NCI-H1092 treated with DMSO at 0.1 percent for 48 hours (cell line): ENCODE measurements around the gene TDO2.

ENCODE experiments used
- DNase-seq: peaks from one replicate; lab custom pipeline; 2025; lab: John Stamatoyannopoulos, UW

The TDO2 gene

GRCh38 chr4:155954118-155954685 is 50.7 kb downstream of the TDO2 start:
- no peak for DNase-seq

DNA sequence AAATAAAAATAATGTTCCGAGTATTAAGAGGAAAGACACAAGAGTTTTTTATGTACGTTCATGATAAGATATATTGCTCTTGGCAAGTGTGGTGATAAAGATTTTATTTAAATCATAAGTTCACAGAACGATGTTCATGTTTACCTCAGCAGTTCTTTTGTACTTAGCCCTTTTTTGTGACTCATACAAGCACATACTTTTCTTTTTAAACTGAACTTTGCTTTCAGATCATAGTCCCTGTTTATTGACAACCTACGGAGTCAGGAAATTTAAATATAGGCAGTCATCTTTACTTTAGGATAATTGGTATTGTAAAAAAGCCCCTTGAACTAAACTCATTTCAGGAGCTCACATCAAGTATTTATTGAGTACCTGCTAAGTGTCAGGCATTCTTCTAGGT is 51.4 kb downstream of the TDO2 start:
- DNase-seq = no peak

DNA sequence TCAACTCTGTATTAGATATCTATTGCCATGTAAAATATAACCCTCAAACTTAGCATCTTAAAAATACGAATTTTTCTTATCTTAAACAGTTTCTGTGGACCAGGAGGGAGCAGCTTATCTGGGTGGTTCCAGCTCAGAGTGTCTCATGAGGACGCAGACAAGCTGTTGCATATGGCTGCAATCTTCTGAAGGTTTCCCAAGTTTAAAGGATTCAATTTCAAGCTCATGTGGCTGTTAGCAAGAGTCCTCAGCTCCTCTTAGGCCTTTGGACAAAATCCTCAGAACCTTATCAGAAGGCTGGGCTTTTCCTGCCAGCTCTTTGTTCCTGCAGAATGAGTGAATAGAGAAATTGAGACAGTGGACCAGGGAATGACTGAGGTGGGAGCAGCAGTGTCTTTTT is 53.0 kb downstream of the TDO2 start:
- no peak for DNase-seq

GRCh38 chr4:155959417-155959816 is 55.9 kb downstream of the TDO2 start:
- DNase-seq = no peak

DNA sequence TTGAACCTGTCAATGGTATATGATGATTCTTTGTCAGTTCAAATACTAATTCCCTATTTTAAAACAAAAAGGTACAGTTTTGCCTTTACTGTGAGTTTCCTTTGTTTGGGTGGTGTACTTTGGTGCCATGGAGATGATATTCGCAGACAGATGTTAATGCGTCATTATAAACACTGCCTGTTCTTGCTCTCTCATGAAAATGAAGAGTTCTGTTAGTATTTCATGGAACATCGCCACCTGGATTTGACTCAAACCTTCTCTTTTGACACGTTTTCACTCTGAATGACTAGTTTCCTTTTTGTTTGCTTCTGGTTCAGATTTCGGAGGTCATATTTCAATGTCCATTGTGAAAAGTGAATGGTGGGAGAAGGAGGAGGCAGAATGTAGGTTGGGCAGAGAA is 57.0 kb downstream of the TDO2 start:
- DNase-seq = no peak

GRCh38 chr4:155961575-155961974 is 58.1 kb downstream of the TDO2 start:
- DNase-seq = no peak

- DNase-seq = no peak
These were observed 59.3 kb downstream of the TDO2 start for GRCh38 chr4:155962767-155963166.

- no peak for DNase-seq
These were observed 60.8 kb downstream of the TDO2 start for GRCh38 chr4:155964016-155964891.

DNA sequence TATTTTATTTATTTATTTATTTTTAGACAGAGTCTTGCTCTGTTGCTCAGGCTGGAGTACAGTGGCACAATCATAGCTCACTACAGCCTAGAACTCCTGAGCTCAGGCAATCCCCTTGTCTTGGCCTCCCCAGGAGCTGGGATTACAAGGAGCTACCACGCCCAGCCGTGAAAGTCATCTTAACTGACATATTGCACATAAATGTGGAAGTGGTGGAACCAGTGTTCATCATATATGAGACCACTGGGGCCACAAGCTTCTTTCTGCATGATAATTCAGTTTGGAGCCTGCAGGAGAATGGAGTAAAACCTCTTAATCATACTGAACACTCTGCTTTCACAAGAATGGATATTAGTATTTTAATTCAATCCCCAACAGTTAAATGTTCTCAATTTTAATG is 62.7 kb downstream of the TDO2 start:
- no peak for DNase-seq

DNA sequence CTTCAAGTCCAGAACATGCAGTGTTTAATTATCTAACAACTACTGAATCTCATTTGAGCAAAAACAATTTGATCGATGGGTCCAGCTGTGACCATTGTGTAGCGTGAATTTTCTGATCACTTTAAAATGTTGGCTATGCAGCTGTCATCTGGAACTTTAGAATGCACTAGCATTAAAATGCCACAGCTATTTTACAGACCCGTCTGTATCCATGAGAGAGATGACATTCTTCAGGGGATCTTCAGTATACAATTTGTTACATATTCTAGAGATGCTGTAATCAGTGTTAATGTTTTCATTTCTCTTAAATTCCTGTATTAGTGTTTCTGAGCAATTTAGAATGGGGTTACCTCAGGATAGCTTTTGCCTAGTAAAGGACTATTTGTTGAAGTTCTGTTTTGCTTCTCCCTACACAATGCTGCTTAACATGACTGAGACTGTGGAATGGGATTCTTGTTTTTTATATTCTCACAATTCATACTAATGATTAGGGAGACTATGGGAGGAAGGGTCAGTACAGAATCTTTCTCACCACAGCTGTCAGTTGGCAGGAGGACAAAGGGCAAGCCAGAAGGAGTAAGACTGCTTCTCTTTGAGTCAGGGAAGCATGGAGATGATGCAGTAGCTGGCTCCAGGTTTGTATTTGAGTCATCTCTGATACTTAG is 63.4 kb downstream of the TDO2 start:
- no peak for DNase-seq
